HG02884 (cell line): ENCODE results near the gene U2SURP.
A peak's percentile ranks its signal among the peaks of the same experiment; 100 is the strongest.
"Not testable (repeated sequence)": the region's sequence is repeated elsewhere in the genome, so short reads cannot be mapped to it uniquely, and the experiment has no call there.

ENCODE experiments used
- ATAC-seq: cut with Tn5 transposase; IDR thresholded peaks from one replicate; pipeline ENCODE4 v1.9.1; 2021; ENCODE audit warnings: mild to moderate bottlenecking, moderate library complexity; ENCODE audit not compliant: unreplicated experiment

U2SURP gene

DNA sequence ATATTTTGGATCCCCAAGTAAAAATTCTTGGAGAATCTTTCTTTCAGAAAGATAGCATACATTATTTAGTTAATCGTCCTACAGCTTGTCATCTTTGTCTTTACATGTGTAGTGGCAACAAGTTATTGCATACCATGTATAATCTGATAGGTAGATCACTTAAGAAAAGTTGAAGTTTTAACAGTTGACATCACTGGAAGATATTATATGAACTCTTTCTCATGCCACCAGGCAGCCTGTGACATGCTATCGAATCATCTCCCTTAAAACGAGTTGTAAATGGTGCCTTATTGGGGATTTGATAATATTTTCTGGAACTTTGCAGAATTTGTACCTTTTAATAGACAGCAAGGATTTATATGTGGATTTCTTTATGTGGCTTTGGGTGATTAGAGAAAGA, 8.7 kb downstream of the U2SURP start:
- ATAC-seq = no peak

DNA sequence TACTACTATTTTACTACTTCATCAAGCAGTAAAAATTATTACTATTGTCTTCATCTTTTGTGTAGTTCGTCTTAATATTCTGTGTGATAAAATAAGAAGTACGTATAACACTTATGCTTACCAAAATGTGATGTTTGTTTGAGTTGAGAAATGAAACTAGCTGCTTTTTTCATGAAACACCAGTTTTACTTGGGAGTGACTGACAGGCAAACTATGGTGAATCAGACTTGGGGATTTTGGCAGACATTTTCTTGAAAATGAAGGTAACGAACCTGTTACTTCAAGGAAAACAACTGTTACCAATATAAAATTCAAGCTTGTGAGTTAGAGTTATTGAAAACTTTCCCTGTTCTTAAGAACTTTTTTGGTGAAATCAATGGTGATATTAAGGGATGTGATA, 10.3 kb downstream of the U2SURP start:
- ATAC-seq = no peak

- ATAC-seq = no peak
These were observed 13.6 kb downstream of the U2SURP start for GRCh38 chr3:143014921-143015320.

DNA sequence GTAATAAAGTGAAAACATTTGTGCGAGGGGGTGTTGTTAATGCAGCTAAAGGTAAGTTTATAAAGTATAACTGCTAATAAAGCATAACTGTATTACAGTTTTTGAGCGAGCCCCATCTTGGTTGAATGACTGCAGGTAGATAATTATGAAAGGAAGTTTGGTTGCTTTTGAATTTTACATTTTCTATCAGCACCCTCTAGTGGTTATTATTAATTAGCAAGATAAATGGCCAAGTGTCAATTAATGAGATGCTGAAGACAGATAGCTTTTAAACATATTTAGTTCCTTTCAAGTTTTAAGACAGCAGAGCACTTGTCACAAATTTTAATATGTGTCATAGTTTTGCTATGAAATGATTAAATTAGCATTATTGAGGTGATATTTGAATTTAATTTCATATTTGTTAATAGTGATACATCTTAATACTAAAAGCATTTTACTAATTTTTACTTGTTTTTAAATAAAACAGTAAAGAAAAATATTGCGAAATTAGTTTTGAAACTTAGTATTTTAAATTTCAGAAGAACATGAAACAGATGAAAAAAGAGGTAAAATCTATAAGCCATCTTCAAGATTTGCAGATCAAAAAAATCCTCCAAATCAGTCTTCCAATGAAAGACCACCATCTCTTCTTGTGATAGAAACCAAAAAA, 15.1 kb downstream of the U2SURP start:
- ATAC-seq = no peak

DNA sequence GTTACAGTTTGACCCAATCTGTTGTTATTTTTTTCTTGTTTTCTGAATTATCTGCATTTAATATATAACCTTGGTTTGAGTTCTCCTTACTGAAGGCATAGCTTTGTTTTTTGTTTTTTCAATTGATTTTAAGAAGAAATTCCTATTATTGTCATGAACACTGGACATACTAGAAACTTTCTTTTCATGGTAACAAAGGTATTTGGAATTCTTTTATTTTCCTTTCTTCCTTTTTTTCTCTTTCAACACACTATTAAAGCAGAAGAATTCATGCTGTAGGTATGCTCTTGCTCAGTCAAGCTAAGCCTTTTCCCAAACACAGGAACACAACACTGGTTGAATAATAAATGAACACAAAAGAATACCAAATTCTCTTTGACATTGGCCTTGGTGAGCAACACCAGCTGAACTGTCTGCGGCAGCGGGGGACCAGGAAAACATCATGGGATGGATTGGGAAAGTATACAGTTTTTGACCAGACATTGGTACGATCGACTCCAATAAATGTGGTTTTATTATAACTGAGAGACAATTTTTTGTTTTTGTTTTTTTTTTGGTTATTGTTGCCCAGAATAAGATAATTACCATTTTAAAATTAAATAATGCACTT, 23.1 kb downstream of the U2SURP start:
- ATAC-seq = no peak

DNA sequence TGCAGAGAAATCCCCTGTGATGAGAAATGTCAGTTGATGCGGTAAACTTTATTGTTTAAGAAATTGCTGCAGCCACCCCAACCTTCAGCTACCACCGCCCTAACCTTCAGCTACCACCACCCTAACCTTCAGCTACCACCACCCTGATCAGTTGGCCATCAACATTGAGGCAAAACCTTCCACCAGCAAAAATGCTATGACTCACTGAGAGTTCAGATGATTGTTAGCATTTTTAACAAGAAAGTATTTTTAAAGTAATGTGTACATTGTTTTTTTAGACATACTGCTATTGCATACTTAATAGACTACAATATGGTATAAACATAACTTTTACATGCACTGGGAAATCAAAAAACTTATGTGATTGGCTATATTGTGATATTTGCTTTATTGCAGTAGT, 30.0 kb downstream of the U2SURP start:
- ATAC-seq = no peak

GRCh38 chr3:143031796-143032387, 30.5 kb downstream of the U2SURP start:
- not testable (repeated sequence) for ATAC-seq

DNA sequence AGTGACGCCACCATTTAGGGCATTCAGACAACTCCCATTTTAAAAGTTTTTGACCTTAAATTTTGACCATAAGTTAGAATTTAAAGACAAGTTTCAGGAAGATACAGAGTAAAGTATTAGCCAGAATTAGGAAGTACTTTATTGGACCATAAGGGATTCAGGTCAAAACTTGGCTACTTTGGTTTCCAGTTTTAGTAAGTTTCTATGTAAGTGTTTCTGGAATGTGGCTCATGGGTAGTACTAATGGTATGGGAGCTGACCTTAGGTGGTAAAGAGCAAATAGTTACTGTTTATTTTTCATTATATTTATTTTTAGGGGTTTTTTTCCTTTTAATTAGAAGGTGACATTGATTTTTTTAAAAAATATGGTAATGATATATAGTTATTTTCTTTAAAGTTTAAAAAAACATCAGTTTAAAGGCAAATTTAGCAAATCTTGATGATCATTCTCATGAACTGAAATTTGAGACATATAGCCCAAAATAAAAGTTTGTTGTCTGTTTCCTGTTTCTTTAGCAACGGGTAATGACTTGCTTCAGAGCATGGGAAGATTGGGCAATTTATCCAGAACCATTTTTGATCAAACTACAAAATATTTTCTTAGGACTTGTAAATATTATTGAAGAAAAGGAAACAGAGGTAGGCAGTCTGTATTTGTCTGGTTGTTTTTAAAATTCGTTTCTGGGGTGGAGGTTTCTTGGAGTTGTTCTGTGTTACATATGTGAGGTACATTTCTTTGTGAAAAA, 34.3 kb downstream of the U2SURP start:
- ATAC-seq = no peak

DNA sequence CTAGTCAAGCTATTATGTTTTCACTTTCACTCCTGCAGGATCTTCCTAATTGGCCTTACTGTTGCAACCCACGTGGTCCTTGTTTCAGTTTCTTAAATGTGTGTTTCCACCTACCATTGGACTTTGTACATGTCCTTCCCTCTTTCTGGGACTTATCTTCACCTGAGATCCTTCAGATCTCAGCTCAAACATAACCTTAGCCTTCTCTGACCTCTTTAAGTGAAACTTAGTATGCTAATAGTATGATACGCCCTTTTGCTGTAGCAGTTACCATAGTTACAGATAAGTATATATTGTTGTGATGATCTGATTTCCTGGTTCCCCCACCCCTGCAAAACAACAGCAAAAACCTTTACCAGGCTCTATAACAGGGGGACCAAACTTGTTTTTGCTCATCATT, 35.2 kb downstream of the U2SURP start:
- no peak for ATAC-seq

GRCh38 chr3:143037867-143038266, 36.5 kb downstream of the U2SURP start:
- ATAC-seq = no peak

GRCh38 chr3:143040261-143040879, 39.0 kb downstream of the U2SURP start:
- no peak for ATAC-seq

DNA sequence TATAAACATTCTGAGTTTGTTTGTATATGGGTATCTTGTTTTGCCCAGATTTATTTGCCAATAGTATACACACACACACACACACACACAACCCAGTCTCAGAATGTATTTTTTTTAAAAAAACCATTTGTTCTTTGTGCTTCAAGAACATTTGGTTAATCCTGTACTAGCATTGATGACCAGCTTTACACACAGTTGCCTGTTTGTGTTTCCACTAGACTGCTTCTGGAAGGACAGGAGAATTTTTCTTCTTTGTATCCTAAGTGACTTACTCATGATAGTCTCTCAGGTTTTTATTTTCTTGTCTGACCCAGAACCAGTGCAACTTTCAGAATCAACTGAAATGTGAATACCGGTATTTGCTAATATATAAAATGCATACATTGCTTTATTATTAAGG, 40.5 kb downstream of the U2SURP start:
- ATAC-seq = no peak

DNA sequence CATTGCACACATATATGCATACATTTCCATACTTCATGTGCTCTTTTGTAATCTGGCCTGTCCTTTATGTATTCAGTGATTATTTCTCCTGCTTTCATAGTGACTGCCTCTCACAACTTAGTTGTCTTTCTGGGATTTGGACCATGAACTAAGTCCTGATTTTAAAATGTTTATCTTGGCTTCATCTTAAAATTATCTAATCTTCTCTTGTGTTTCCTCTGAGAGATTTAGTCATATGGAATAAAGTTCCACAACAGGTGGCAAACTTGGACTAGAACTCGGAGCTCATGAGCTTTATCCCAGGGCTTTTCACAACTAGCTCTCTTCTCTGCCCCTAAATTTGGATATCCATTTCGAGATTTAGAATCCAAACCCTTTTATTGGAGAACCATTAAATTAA, 44.3 kb downstream of the U2SURP start:
- no peak for ATAC-seq

DNA sequence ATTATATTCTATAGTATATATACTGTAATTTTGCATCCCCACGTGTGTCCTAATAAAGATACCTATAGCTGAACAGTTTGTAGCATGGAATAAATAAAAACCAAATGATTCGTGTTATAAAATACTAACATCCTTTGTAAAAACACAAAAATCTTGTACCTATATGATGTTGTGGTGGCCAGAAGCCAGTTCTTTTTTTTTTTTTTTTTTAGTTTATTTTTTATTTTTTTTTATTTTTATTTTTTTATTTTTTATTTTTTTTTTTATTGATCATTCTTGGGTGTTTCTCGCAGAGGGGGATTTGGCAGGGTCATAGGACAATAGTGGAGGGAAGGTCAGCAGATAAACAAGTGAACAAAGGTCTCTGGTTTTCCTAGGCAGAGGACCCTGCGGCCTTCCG, 44.7 kb downstream of the U2SURP start:
- not testable (repeated sequence) for ATAC-seq

DNA sequence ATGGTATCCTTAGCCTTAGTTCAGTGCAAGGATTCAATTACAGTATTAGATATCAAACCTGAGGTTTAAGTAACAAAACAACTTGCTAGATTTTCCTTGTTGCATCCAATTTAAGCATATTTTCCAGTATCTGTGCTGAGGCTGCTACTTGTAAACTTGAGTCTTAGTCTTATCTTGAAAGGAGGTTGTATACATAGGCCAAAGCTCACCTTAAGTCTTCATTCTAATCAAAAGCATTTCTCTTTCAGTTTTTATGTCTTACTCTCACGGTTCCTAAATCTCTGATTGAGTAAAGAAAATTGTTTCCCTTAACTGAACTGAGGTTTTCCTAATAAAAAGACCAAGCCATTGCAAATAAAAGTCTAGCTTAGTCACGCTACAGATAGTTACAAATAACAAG, 52.6 kb downstream of the U2SURP start:
- no peak for ATAC-seq

- no peak for ATAC-seq
These were observed 55.0 kb downstream of the U2SURP start for GRCh38 chr3:143056372-143056771.

GRCh38 chr3:143060906-143061305, 59.5 kb downstream of the U2SURP start:
- peak; percentile 99 for ATAC-seq

GRCh38 chr3:143063018-143063417, 61.6 kb downstream of the U2SURP start:
- ATAC-seq = no peak

- ATAC-seq = no peak
These were observed 63.4 kb downstream of the U2SURP start for GRCh38 chr3:143064777-143065176.

- ATAC-seq = no peak
These were observed 64.0 kb downstream of the U2SURP start for GRCh38 chr3:143065364-143065763.

DNA sequence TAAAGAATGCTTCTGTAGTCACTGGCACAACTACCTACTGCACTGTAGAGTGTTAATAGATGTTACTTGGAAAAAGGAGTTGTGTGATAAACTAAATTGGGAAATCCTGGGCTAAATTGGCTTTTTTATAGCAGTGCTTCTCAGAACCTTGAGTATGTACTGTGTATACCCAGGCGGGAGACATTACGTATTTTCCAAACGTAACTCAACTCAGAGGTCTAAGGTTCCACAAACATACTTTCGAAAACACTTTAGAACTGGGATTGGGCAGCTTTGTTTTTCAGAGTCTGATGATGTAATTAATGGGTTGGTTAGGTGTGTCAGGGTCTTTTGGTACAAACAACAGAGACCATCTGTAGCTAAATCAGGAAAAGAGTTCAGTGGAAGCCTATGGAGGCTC, 64.7 kb downstream of the U2SURP start:
- ATAC-seq = no peak
